Lung (tissue), 12 donors: ENCODE measurements around the gene OAS2. TPM values are rescaled to one million over a fixed set of nuclear protein-coding genes. Genes with fewer than 3 reads are reported as not detected.

Experiments
- ATAC-seq: fragments of 200-7000 bp; cut with Tn5 transposase; one replicate; pipeline ENCODE4 v1.9.1; 2020; ENCODE audit warnings: moderate number of reproducible peaks; ENCODE audit not compliant: insufficient read depth, low FRiP score
- DNase-seq, 3 donors: peaks; one replicate each; pipeline ENCODE4 v3.0.0-alpha.2; 2013 to 2017
- H3K27ac ChIP-seq, 2 donors: one replicate each; pipeline ENCODE4 v1.5.1; 2013; ENCODE audit warnings: mild to moderate bottlenecking in 2 of 2, moderate library complexity in 2 of 2, control low read depth in 1 of 2, inconsistent platforms in 1 of 2, low read depth in 1 of 2, low read length in 1 of 2
- H3K27me3 ChIP-seq, 3 donors: one replicate each; pipeline ENCODE4 v1.5.1; 2013; ENCODE audit warnings: low read length in 2 of 3; ENCODE audit not compliant: control insufficient read depth in 3 of 3, insufficient read depth in 3 of 3
- H3K36me3 ChIP-seq, 4 donors: one replicate each; pipeline ENCODE4 v1.5.1; 2013; ENCODE audit warnings: low read length in 4 of 4, mild to moderate bottlenecking in 1 of 4, moderate library complexity in 1 of 4; ENCODE audit not compliant: control insufficient read depth in 4 of 4, insufficient read depth in 4 of 4
- H3K4me1 ChIP-seq, 5 donors: one replicate each; pipeline ENCODE4 v1.5.1; 2013; ENCODE audit warnings: low read length in 5 of 5, mild to moderate bottlenecking in 2 of 5, moderate library complexity in 1 of 5; ENCODE audit not compliant: control insufficient read depth in 5 of 5, insufficient read depth in 5 of 5
- H3K4me3 ChIP-seq: one replicate; pipeline ENCODE4 v1.5.1; 2013; ENCODE audit warnings: mild to moderate bottlenecking, control low read depth, moderate library complexity
- H3K9ac ChIP-seq, 2 donors: one replicate each; pipeline ENCODE4 v1.5.1; 2013; ENCODE audit warnings: low read length in 2 of 2, control low read depth in 1 of 2; ENCODE audit not compliant: insufficient read depth in 1 of 2
- H3K9me3 ChIP-seq, 4 donors: one replicate each; pipeline ENCODE4 v1.5.1; 2013; ENCODE audit warnings: low read length in 3 of 4, mild to moderate bottlenecking in 1 of 4, moderate library complexity in 1 of 4; ENCODE audit not compliant: control insufficient read depth in 4 of 4, insufficient read depth in 3 of 4
- CTCF ChIP-seq: IDR thresholded peaks from 2 replicates; pipeline ENCODE4 v1.5.1; 2012; ENCODE audit warnings: mild to moderate bottlenecking; ENCODE audit errors: control extremely low read depth, extremely low read depth
- WGBS, 2 donors: extraction: QIAGEN DNeasy Blood & Tissue Kit; methylation state at CpG; one replicate each; pipeline ENCODE4 v1.1.7; 2013; 5-methylcytosine and 5-hydroxymethylcytosine counted together
- polyA plus RNA-seq, 2 donors: library from polyadenylated mRNA; stranded (reverse); fragments of 200-250 nt; gene quantifications; one replicate each; pipeline ENCODE4 v1.2.1, GENCODE V29; 2013
- total RNA-seq, 2 donors: library from RNA; depleted of rRNA in 1 of 2; stranded (reverse); fragments of >200 nt in 1 of 2; gene quantifications; one replicate each; pipeline ENCODE4 v1.2.1, GENCODE V29; 2014 to 2021
- donor health status: control.
- donor health status: control.
- donor health status: Bipolar disorder and iron deficiency.
- donor health status: healthy.
- donor health status: DM: yes; HTN: yes; CAD: no.

The OAS2 gene
- total and polyA plus RNA-seq, 4 donors: 9.8 to 25.9 (median 16.1) TPM

- ATAC-seq (no peak), DNase-seq (no peak)
- H3K4me3 ChIP-seq: no peak overlapping the region
- H3K9me3 ChIP-seq: peaks cover 0 to 2% (median 0%) of the 10 kb centered on the region in 4 donors
- no peak for TF ChIP-seq CTCF
- no peak overlapping the region for H3K27ac ChIP-seq
- H3K36me3 ChIP-seq: peaks cover 5 to 34% (median 26%) of the 10 kb centered on the region in 4 donors
- WGBS, 2 donors: 95 to 97% methylated on average over 15 of the region's 15 CpGs
- H3K4me1 ChIP-seq: peaks cover 0 to 6% (median 3%) of the 10 kb centered on the region in 5 donors
- H3K27me3 ChIP-seq: no peaks in the 10 kb centered on the region
- H3K9ac ChIP-seq: no peak overlapping the region
Observed at GRCh38 chr12:112944024-112944690, 34.2 kb upstream of the OAS2 start.

GRCh38 chr12:112945515-112945914 lies 32.8 kb upstream of the OAS2 start:
- no peak overlapping the region for H3K27ac ChIP-seq
- H3K36me3 ChIP-seq: peaks cover 5 to 38% (median 27%) of the 10 kb centered on the region in 4 donors
- WGBS, 2 donors: 99% methylated on average over 4 of the region's 4 CpGs
- H3K27me3 ChIP-seq: no peaks in the 10 kb centered on the region
- ATAC-seq: no peak
- TF ChIP-seq CTCF: no peak
- DNase-seq: no peak
- H3K9ac ChIP-seq: no peak overlapping the region
- H3K4me3 ChIP-seq: no peak overlapping the region
- no peaks in the 10 kb centered on the region for H3K4me1 ChIP-seq
- H3K9me3 ChIP-seq: peaks cover 0 to 2% (median 0%) of the 10 kb centered on the region in 4 donors

- DNase-seq (no peak), ATAC-seq (no peak)
- peaks cover 5 to 41% (median 30%) of the 10 kb centered on the region in 4 donors for H3K36me3 ChIP-seq
- no peak overlapping the region for H3K9ac ChIP-seq
- no peaks in the 10 kb centered on the region for H3K27me3 ChIP-seq
- no peak for TF ChIP-seq CTCF
- H3K4me1 ChIP-seq: no peaks in the 10 kb centered on the region
- H3K4me3 ChIP-seq: no peak overlapping the region
- H3K9me3 ChIP-seq: peaks cover 0 to 2% (median 0%) of the 10 kb centered on the region in 4 donors
- no peak overlapping the region for H3K27ac ChIP-seq
- 91 to 94% methylated on average over 14 of the region's 14 CpGs for WGBS, 2 donors
Observed at GRCh38 chr12:112946236-112947000, 31.9 kb upstream of the OAS2 start.
